ENCODE data around the gene TBL1XR1. TPM values are rescaled to one million over a fixed set of nuclear protein-coding genes. Genes with fewer than 3 reads are reported as not detected.

TBL1XR1 gene
- total RNA-seq, 1 experiment from 2014 or later = 175 TPM

GRCh38 chr3:177150970-177151627 is 46.2 kb downstream of the TBL1XR1 start:
- Histone ChIP-seq H4K5ac (ENCODE audit: insufficient read length, low read depth, low read length) (no peak overlapping the region), H3K18ac (ENCODE audit: insufficient read length, low read depth, low read length) (no peak overlapping the region), H3K79me1 (ENCODE audit: insufficient read depth, low read depth, low read length, poor library complexity, severe bottlenecking) (peaks cover 5% of the 10 kb centered on the region), H2AFZ (ENCODE audit: low read length) (no peak overlapping the region), H3K23ac (ENCODE audit: insufficient read length, low read depth, low read length) (no peak overlapping the region), H3K23me2 (ENCODE audit: insufficient read length, low read depth, low read length, poor library complexity, severe bottlenecking) (no peaks in the 10 kb centered on the region), H2BK20ac (ENCODE audit: low read depth, low read length, poor library complexity, severe bottlenecking) (no peak overlapping the region), H2BK15ac (ENCODE audit: low read depth, low read length) (no peak overlapping the region), H3K79me2 (ENCODE audit: insufficient read depth, low read length) (peaks cover 45% of the 10 kb centered on the region; the same call in 1 of the 2 replicates), H2BK120ac (ENCODE audit: low read depth, low read length, poor library complexity, severe bottlenecking) (no peak overlapping the region), H3K27me3 (ENCODE audit: insufficient read depth, low read length) (no peaks in the 10 kb centered on the region), H3K14ac (ENCODE audit: insufficient read depth, low read length) (no peak overlapping the region), H3K4me1 (ENCODE audit: insufficient read depth, low read length) (peaks cover 6% of the 10 kb centered on the region), H3K9me3 (ENCODE audit: control insufficient read depth, low read depth, low read length) (no peaks in the 10 kb centered on the region), H2BK5ac (ENCODE audit: insufficient read length, low read length) (no peak overlapping the region), H4K8ac (replicated peaks; ENCODE audit: insufficient read length, low read depth, low read length) (no peak overlapping the region), H3K9ac (ENCODE audit: extremely low read depth, insufficient read length, low read length) (no peak overlapping the region), H3K27ac (ENCODE audit: insufficient read length, low read depth, low read length) (no peak overlapping the region), H3T11ph (ENCODE audit: low read length) (no peak overlapping the region), H2AK5ac (ENCODE audit: insufficient read length, low read length) (no peak overlapping the region), H3K4me2 (ENCODE audit: insufficient read depth, insufficient read length, low read length) (no peak overlapping the region), H2BK12ac (ENCODE audit: insufficient read length, low read depth, low read length) (no peak overlapping the region), H3K56ac (ENCODE audit: insufficient read length, low read depth, low read length) (no peak overlapping the region), H4K91ac (ENCODE audit: insufficient read length, low read depth, low read length) (no peak overlapping the region), H3K4ac (ENCODE audit: low read depth, low read length) (no peak overlapping the region), H4K20me1 (ENCODE audit: control insufficient read depth, insufficient read depth, insufficient read length) (no peaks in the 10 kb centered on the region)
- no CpG with 5 or more reads among the region's 7 CpGs for WGBS (ENCODE audit: extremely low coverage, insufficient read length, low lambda C conversion rate)
- no peaks in the 10 kb centered on the region for H3K27me3 Mint-ChIP-seq (ENCODE audit: low read depth)
- DNase-seq = no peak
- no peak for TF ChIP-seq CTCF (conservative IDR thresholded peaks at IDR 0.05)
- H3K4me1 Mint-ChIP-seq = peaks cover 42 to 61% of the 10 kb centered on the region in 2 experiments
- no peaks in the 10 kb centered on the region; a peak in 1 of 7 replicates for H3K36me3 Mint-ChIP-seq (ENCODE audit: insufficient read depth in 1 of 3, low read depth in 3 of 3)
- H3K9me3 Mint-ChIP-seq = no peaks in the 10 kb centered on the region
- H3K4me3 Mint-ChIP-seq = no peak overlapping the region
- H3K27ac Mint-ChIP-seq = peak overlapping the region in 2 of 3 experiments; percentile 20 to 48; a peak in 2 of 7 replicates

Data from H9 (cell line).